Measurements from ENCODE around the gene IGF2BP3.
"Not testable (repeated sequence)": the region's sequence is repeated elsewhere in the genome, so short reads cannot be mapped to it uniquely, and the experiment has no call there.

Gene IGF2BP3

DNA sequence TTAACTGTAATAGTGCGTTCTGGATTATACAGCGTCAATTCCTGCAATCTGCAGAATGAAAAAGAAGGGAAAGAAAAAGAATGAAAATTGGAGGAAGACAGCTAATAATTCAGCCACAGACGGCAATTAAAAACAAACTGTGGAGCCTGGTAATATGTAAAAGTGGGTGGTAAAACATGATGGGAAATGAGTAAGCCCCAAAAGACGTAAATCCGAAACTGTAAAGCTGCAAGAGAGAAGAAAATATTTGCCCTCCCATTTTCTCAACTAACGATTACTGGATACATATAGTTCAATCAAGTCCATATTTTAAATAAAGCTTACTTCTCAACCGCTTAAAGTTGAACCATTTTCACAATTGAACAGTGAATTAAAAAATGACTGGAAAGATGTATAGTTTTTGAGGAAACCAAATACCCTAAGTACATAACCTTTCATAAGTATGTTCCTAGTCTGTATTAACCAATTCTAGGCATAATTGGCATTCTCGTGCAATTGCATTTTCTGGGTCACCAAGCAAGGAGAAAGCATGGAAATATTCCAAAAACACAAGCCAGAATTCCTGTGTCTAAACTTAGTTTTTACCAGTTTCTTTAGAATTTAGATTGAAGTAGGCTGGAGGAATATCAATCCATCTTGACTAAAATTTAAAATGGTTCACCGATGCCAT, 126.3 kb downstream of the IGF2BP3 start:
- DNase-seq (ENCODE audit: low read depth in 1 of 2, low spot score in 1 of 2): no peak

DNA sequence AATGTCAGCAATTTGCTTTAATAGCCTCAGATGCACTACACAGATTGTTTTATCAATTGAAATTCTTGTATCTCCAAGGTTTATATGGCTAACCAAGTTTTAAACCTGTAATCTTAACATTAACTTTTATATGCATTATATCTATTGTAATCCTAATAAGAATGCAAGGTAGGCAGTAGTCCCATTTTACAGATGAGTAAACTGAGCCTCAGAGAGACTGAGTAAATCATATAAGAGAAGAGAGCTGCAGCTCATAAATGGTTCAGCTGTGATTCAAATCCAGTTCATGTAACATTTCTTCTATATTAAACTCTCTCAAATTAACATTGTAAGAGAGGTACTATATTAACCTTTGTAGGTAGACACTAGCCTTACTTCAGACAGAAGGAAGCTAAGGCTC, 127.2 kb downstream of the IGF2BP3 start:
- no peak for DNase-seq (ENCODE audit: low read depth in 1 of 2, low spot score in 1 of 2)

DNA sequence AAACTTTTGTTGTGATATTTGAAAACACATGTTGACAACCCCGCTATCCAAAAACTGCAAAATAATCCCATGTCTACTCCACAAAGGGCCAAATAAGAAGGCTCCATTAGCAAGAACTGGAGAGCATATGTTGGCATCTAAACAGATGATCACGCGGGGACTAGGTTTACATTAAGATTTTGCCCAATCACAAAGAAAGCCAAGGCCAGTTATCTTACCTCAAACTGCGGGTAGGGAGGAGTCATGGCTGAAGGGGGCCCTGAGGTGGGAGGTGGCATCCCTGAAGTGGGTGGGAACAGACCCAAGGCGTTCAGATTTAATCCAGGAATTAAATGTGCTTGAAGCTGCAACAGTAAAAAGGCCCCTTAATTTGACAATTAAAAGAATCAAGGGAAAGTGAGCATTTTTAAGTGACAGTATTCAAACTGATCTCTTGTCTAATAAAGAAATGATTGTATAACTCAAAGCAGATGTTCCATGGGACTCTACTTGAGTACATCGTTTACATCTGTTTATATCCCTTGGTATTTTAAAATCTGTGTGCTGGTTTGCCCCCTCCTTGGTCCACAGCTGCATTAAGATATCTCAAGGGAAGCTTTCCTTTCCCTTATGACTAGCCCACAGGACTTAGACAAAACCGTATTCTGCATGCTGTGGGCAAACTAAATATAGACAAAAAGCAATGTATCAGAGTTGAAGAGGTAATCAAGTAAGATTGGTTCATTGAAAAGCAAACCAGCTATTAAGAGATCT, 128.3 kb downstream of the IGF2BP3 start:
- DNase-seq (ENCODE audit: low read depth in 1 of 2, low spot score in 1 of 2): no peak

DNA sequence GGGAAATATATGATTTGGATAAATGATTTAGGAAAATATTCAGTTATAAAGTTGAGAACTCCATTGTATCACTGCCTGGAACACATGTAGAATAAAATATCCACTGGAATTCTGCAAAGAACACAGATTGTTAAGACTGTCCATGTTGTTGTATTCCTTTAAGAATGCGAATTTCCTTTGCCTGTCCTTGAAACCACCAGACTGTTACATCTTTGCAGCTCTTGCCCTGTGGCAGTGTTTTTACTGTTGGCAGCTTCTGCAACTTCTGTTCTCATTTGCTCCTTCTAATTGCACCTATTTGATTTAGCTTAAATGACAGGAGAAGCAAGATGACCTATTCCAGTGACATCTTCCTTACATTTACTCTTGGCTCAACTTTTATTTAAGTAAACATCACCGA, 131.4 kb downstream of the IGF2BP3 start:
- no peak for DNase-seq (ENCODE audit: low read depth in 1 of 2, low spot score in 1 of 2)

DNA sequence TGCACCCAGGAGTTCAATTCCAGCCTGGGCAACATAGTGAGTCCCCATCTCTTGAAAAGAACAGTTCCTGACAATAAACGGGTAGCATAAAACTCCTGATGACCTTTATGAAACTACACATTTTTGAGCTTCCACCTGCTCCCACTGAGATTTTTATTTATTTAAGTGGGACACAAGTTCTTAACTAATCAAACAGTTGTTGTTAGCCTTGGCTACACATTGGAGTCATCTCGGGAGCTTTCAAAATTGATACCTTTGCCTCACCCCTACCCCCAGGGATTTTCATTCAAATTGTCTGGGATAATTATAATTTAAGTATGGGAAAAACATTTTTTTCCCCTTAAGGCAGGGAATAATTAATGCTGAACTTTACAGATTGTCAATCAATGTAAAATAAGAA, 131.9 kb downstream of the IGF2BP3 start:
- no peak for DNase-seq (ENCODE audit: low read depth in 1 of 2, low spot score in 1 of 2)

DNA sequence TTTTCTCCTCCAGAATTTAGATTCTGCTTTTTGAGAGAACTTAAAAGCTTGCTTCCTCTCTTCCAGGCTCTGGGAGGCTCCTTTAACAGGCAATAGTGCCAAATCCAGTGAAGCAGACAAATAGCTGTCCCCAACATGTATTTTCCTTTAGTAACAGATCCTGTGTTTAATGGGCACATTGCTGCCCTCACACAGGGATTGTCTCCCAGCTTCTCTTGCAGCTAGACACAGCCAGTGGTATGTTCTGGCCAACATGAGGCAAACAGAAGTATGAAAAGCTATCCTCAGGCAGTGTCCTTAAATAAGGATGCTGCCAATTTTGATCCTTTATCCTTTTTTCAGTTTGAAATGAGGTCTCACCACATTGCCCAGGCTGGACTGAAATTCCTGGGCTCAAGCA, 132.9 kb downstream of the IGF2BP3 start:
- DNase-seq (ENCODE audit: low read depth in 1 of 2, low spot score in 1 of 2): no peak

DNA sequence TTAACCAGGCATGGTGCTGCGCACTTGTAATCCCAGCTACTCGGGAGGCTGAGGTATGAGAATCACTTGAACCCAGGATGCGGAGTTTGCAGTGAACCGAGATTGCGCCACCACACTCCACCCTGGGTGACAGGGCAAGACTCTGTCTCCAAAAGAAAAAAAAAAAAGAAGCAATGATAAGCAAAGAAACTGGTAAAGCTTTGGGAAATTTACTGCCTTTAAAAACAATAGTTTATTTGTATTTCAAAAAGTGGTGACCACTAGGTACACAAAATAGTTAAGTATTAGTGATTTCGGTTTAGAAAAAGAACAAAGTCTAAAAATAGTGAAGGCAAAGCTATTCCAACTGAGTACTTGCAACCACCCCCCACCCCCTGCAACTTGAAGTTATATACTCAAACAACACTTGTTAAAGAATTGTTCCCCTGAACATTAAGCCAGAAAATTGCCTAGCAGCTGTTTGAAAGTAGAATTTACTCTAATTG, 133.4 kb downstream of the IGF2BP3 start:
- no peak for DNase-seq (ENCODE audit: low read depth in 1 of 2, low spot score in 1 of 2)

DNA sequence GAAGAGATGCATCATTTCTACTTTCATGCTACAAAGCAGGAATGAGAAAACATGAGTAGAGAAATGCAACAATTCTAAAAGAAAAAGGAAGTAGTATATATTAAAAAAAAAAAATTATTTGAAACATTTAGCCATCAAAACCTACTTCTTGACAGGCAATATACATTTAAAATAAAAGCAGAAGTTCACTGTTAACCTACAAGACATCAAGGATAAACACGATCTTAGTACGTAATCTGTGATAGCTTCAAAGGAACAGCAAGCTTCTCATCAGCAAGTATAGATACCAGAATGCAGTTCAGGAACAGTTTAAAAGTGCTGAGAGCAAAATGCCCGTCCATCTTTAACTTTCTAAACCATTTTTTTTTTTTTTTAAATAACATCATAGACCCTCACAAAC, 134.2 kb downstream of the IGF2BP3 start:
- no peak for DNase-seq (ENCODE audit: low read depth in 1 of 2, low spot score in 1 of 2)

DNA sequence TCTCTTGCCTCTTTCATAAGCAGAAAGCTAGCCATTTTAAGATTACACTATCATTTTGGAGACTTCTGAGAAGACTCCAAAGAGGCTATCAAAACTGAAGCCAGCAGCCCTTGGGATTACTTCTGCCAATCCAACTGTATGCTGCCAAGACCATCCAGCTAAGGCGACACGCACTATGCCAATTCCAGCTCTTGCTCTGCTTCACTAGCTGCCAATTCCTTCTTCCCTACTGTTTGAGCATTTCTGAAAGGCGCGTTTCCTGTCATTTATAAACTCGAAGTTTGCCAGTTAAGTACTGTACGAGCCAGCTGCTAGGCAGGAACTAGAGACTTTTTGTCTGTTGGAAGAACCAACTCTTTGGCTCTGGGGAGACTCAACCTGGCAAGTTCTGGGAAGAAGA, 134.7 kb downstream of the IGF2BP3 start:
- no peak for DNase-seq (ENCODE audit: low read depth in 1 of 2, low spot score in 1 of 2)

DNA sequence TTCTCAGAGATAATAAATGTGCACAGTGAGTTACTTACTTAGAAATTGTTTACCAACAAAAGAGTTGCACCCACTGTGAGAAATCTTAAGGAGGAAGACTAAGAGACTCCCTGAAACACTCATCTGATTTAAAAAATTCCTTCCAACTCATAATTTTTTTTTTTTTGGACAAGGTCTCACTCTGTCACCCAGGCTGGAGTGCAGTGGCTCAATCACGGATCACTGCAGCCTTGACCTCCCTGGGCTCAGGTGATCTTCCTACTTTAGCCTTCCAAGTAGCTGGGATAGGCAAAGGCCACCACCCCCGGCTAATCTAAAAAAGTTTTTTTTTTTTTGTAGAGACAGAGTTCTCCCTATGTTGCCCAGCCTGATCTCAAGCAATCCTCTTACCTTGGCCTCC, 135.2 kb downstream of the IGF2BP3 start:
- DNase-seq (ENCODE audit: low read depth in 1 of 2, low spot score in 1 of 2): no peak

DNA sequence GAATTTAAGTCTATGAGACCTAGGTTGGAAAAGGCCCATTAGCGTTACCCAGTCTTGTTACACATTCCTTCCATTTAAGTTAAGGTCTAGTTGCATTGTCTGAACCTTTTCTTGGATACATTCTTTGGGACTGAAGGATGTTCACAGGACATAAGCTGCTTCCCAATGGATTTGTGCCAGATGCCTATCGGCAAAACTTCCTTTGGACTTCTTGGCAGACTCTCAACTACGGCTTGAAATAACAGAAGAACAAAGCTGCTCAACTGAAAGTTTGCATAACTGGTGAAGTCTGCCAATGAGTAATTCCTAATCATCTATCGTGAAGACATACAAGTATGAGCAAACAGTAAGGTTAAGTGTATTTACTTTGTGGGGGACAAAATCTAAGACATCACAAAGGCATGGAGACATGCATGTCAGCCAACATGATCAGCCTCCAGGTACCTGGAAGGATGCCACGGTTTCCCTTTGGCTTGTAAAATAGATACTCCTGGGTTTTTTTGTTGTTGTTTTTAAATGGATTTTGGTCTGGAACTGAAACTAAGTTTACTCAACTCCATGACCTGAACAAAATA, 135.7 kb downstream of the IGF2BP3 start:
- no peak for DNase-seq (ENCODE audit: low read depth in 1 of 2, low spot score in 1 of 2)

DNA sequence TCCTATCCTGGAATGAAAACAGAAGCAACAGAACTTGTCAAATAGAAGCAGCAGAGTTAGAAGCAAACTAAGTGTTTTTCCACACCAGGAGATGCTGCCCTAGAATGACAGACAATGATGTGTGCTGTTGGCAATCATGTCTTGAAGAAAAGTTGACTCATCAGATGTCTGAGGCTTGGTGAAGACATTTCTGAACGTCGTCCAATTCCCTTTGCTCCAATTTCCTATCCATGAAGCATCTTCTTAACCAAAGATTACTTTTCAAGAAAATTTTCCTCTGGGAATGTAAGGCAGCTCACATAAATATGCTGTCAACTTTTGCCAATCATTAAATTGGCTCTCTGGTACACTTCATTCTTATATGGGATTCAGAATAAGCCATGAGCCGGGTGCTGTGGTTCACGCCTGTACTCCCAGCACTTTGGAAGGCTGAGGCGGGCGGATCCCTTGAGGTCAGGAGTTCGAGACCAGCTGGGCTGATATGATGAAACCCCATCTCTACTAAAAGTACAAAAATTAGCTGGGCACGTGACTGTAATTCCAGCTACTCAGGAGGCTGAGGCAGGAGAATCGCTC, 136.5 kb downstream of the IGF2BP3 start:
- DNase-seq (ENCODE audit: low read depth in 1 of 2, low spot score in 1 of 2): no peak

DNA sequence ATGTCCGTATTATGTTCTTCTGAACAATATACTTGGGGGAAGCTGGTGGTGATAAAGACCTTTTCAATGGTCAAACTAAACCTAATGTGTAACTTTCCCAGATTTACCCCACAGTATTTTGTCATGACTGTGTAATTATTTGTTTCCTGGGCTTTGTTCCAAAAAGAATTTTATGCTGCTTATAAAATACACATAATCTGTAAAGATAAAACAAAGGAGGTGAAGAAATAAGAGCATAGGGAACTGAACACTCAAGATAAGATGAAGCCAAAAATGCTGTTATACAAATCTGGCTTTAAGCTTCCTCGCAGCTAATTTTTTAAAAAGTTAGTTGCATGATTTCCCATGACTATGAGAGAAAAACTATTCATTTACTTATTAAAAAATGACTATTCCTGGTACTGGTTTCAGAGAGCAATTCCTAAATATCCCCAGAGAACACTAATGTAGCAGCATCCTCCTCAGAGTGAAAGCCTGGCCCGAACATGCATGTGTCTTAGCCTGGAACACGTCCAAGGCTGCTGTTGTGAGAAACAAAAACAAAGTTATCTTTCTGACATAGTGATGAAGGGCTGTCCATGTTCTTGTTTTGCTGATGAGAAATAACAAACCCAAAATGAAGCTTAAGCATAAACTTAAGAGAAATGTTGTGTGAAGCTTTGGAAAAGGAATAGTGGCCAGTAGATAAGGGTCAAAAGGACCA, 137.2 kb downstream of the IGF2BP3 start:
- DNase-seq (ENCODE audit: low read depth in 1 of 2, low spot score in 1 of 2): no peak

DNA sequence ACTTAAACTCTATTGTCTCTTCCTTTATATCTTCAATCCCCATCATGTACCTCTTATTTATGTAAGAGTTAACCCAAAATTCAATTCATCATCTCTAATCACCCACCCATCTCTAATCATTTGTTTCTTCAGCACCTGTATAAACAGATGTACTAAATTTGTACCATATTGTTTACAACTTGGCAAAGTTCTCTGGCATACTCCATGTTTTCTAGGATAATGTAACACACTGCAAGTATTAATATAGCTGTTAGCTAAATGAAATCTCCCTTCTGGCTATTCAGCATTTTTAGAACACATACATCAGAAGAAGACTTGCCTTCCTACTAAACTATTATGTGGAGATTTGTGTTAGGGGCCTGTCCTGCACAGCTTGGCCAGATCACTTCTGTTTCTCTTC, 138.1 kb downstream of the IGF2BP3 start:
- no peak for DNase-seq (ENCODE audit: low read depth in 1 of 2, low spot score in 1 of 2)

DNA sequence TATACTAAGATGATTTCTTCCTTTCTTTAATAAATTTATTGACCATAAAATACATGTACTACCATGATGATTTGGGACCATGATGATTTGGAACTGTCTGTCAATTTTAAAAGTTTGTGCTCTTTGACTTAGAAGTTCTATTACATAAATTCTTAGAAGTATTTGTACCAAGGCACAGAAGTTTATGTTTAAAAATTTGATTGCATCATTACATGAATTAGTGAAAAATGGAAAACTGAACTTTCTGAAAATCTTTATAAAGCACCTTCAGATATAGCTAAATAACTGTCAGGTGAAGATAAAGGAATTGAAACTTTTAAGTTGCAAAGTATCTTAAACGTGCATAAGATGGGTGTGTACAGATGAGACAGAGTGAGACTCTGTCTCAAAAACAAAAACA, 139.2 kb downstream of the IGF2BP3 start:
- no peak for DNase-seq (ENCODE audit: low read depth in 1 of 2, low spot score in 1 of 2)

DNA sequence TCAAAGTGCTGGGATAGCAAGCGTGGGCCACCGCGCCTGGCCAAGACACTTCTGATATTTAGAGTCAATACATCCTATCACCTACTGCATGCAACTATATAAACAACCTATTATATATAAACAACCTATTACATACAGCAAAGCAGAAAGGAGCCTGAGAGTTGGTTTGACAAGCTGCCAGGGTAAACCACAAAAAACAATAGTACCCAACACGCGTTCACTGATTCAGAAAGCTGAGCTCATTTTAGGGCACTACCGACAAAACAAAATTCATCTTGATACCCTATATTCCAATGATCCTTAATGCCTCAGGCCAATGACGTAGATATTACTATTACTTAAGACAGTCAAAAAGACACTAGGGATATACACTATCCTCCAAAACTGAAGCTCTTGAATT, 154.9 kb downstream of the IGF2BP3 start:
- no peak for DNase-seq (ENCODE audit: low read depth in 1 of 2, low spot score in 1 of 2)

DNA sequence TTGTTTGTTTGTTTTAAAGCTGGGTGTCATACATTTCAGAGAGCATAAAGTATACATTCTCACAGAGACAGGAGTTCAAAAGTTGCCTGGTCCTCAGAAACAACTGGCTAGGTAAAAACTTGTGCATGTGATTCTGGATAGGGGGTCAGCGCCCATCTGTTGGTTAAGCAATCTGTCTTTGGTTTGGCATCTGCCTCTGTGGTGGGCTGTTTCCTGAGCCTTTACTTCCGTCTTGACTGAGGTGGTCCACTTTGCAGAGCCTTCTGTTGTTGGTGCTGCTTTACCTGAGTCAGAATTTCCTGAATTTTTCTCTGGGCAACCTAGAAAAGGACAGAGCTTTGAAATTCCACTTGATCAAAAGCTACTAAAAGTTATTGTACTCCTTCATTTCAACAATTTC, 158.2 kb downstream of the IGF2BP3 start:
- DNase-seq (ENCODE audit: low read depth in 1 of 2, low spot score in 1 of 2): not testable (repeated sequence)

DNA sequence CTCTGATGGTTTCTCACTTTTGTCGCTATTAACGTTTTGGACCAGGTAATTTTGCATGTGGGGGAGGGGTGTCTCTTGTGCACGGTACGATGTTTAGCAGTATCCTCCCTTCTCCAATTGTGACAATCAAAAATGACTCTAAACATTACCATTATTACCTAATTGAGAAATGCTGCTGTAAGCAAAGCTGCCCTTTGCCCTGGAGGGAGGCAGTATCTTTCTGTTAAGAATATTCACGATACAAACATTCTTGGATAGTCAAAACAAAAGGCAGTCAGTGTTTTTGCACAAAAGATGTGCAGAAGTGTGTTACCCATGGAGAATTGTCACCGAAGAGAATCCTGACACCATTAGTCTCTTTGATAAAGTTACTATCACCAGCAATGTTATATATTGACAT, 161.5 kb downstream of the IGF2BP3 start:
- DNase-seq (ENCODE audit: low read depth in 1 of 2, low spot score in 1 of 2): no peak

DNA sequence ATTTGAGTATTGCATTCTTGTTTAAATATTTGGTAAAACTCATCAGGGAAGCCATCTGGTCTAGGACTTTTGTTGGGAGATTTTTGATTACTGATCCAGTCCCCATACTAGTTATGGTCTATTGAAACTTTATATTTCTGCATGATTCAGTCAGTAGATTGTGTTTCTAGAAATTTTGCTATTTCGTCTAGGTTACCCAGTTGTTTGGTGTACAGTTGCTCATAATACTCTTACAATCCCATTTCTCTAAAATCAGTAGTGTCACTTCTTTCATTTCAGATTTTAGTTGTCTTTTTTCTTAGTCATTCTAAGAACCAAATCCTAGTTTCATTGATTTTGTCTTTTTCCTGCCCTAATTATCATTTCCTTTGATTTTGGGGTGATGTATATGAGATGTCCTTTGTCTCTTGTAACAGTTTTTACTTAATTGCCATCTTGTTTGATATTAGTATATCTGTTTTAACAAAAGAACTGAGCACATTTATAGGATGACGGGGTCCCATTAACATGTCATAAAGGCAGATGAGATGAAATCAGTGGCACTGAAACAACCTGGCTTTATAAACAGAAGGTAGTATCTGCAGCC, 163.3 kb downstream of the IGF2BP3 start:
- DNase-seq (ENCODE audit: low read depth in 1 of 2, low spot score in 1 of 2): no peak

DNA sequence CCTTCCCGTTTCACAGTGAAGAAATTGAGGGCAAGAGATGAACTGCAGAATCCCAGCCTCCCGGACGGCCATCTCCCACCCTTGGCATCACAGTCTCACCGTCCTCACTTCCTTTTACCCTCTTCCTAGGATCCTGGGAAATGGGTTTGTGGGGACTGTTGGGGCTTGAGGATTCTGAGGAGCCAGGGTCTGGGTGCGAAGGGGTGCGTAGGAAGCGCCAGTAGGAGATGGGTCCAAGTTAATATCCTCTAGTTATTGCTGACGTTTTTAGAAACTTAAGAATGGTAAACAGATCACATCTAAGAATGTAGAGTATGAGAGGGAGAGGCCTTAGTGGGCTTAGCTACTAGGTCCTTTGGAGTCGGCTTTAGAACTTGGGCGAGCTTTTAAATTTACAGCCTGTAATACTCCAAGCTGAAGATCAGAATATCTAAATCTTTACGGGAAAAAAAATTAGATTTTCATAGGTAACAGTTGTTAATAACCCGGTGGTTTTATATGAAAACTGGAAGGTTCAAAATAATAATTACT, 170.5 kb downstream of the IGF2BP3 start:
- DNase-seq (ENCODE audit: low read depth in 1 of 2, low spot score in 1 of 2): no peak
